Skin epidermis (tissue), 12 donors: ENCODE results near the gene VPS18.
A peak's percentile ranks its signal among the peaks of the same experiment; 100 is the strongest.

Source experiments
- H3K27ac ChIP-seq, 21 experiments: fragments of 200-600 bp; sonication (generic) in 11 of 21; one replicate each; pipeline ENCODE4 v1.5.0; 2020; ENCODE audit warnings: mild to moderate bottlenecking in 3 of 21, inconsistent platforms in 2 of 21, moderate library complexity in 2 of 21
- H3K4me3 ChIP-seq, 7 experiments: fragments of 200-600 bp; sonication (generic) in 2 of 7; one replicate each; pipeline ENCODE4 v1.5.0; 2020; ENCODE audit warnings: inconsistent platforms in 2 of 7, mild to moderate bottlenecking in 2 of 7, moderate library complexity in 1 of 7

The VPS18 gene

GRCh38 chr15:40867199-40867598 lies 27.1 kb upstream of the VPS18 start:
- peak overlapping the region in 1 of 21 experiments; percentile 32 for H3K27ac ChIP-seq
- no peak overlapping the region for H3K4me3 ChIP-seq

GRCh38 chr15:40869686-40870085 lies 24.6 kb upstream of the VPS18 start:
- Histone ChIP-seq H3K4me3 (no peak overlapping the region), H3K27ac (peak overlapping the region in 7 of 21 experiments; percentile 23 to 88 (median 76))

GRCh38 chr15:40870716-40871115 lies 23.5 kb upstream of the VPS18 start:
- Histone ChIP-seq H3K4me3 (peak overlapping the region in 2 of 7 experiments; percentile 15 to 70), H3K27ac (peak overlapping the region in 17 of 21 experiments; percentile 4 to 88 (median 77))

- H3K4me3 ChIP-seq = peak overlapping the region; percentile 13 to 70 (median 62)
- peak overlapping the region in 18 of 21 experiments; percentile 57 to 88 (median 81) for H3K27ac ChIP-seq
These were observed 22.3 kb upstream of the VPS18 start for GRCh38 chr15:40871749-40872617.

GRCh38 chr15:40872791-40873693 lies 21.2 kb upstream of the VPS18 start:
- Histone ChIP-seq H3K27ac (peak overlapping the region in 18 of 21 experiments; percentile 44 to 88 (median 81)), H3K4me3 (peak overlapping the region; percentile 54 to 70 (median 62))

- H3K27ac ChIP-seq = peak within 1 kb of the TSS in 19 of 21 experiments; percentile 64 to 88 (median 80)
- H3K4me3 ChIP-seq = peak within 1 kb of the TSS; percentile 54 to 70 (median 62)
These were observed 20.3 kb upstream of the VPS18 start, which contains the start of gene RHOV for GRCh38 chr15:40873694-40874561. Gene RHOV (minus strand): TSS chr15:40874234. CDS start chr15:40874139, 95 bp downstream.

- Histone ChIP-seq H3K4me3 (no peak overlapping the region), H3K27ac (peak overlapping the region in 2 of 21 experiments; percentile 8 to 27)
These were observed 18.1 kb upstream of the VPS18 start for GRCh38 chr15:40875991-40876730.

- Histone ChIP-seq H3K27ac (no peak overlapping the region), H3K4me3 (no peak overlapping the region)
These were observed 16.6 kb upstream of the VPS18 start for GRCh38 chr15:40877694-40878093.

- Histone ChIP-seq H3K4me3 (no peak overlapping the region), H3K27ac (peak overlapping the region in 10 of 21 experiments; percentile 15 to 60 (median 34))
These were observed 15.5 kb upstream of the VPS18 start for GRCh38 chr15:40878785-40879184.

- peak overlapping the region in 7 of 21 experiments; percentile 15 to 60 (median 31) for H3K27ac ChIP-seq
- H3K4me3 ChIP-seq = no peak overlapping the region
These were observed 14.6 kb upstream of the VPS18 start for GRCh38 chr15:40879609-40880008.

- Histone ChIP-seq H3K4me3 (no peak overlapping the region), H3K27ac (no peak overlapping the region)
These were observed 12.9 kb upstream of the VPS18 start for GRCh38 chr15:40881351-40881750.

GRCh38 chr15:40886586-40886985 lies 7.7 kb upstream of the VPS18 start:
- H3K4me3 ChIP-seq = no peak overlapping the region
- H3K27ac ChIP-seq = no peak overlapping the region

- H3K4me3 ChIP-seq = no peak overlapping the region
These were observed 5.1 kb upstream of the VPS18 start for GRCh38 chr15:40889112-40889511.

GRCh38 chr15:40891138-40891537 lies 3.1 kb upstream of the VPS18 start:
- Histone ChIP-seq H3K4me3 (no peak overlapping the region), H3K27ac (no peak overlapping the region)

More at GRCh38 chr15:40889112-40889511, 5.1 kb upstream of the VPS18 start:
- H3K27ac ChIP-seq = no peak overlapping the region

GRCh38 chr15:40891810-40892446 lies 2.3 kb upstream of the VPS18 start:
- Histone ChIP-seq H3K27ac (peak overlapping the region in 3 of 21 experiments; percentile 21 to 84 (median 52)), H3K4me3 (no peak overlapping the region)

GRCh38 chr15:40892447-40893012 lies 1.7 kb upstream of the VPS18 start:
- Histone ChIP-seq H3K4me3 (no peak overlapping the region), H3K27ac (peak overlapping the region in 8 of 21 experiments; percentile 4 to 92 (median 77))

GRCh38 chr15:40893019-40893670 lies 1.1 kb upstream of the VPS18 start:
- Histone ChIP-seq H3K4me3 (peak overlapping the region in 4 of 7 experiments; percentile 57 to 96 (median 79)), H3K27ac (peak overlapping the region in 20 of 21 experiments; percentile 55 to 92 (median 86))
